ENCODE measurements around the gene C5AR2.

Gene C5AR2

DNA sequence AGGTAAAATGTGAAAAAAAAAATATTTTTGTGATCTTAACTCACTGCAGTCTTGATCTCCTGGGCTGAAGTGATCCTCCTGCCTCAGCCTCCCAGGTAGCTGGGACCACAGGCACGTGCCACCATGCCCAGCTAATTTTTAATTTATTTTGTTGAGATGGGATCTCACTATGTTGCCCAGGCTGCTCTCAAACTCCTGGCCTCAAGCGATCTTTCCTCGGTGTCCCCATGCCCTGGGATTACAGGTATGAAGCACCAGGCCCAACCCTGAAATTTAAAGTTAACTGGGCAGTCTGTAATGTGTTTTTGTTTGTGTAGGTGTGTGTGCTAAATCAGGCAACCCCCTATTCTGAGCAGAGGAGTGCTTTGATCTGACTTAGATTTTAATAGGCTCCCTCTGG, 25.7 kb upstream of the C5AR2 start:
- TF ChIP-seq, protein P1, sequence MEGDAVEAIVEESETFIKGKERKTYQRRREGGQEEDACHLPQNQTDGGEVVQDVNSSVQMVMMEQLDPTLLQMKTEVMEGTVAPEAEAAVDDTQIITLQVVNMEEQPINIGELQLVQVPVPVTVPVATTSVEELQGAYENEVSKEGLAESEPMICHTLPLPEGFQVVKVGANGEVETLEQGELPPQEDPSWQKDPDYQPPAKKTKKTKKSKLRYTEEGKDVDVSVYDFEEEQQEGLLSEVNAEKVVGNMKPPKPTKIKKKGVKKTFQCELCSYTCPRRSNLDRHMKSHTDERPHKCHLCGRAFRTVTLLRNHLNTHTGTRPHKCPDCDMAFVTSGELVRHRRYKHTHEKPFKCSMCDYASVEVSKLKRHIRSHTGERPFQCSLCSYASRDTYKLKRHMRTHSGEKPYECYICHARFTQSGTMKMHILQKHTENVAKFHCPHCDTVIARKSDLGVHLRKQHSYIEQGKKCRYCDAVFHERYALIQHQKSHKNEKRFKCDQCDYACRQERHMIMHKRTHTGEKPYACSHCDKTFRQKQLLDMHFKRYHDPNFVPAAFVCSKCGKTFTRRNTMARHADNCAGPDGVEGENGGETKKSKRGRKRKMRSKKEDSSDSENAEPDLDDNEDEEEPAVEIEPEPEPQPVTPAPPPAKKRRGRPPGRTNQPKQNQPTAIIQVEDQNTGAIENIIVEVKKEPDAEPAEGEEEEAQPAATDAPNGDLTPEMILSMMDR (IDR thresholded peaks at IDR 0.05): no peak

DNA sequence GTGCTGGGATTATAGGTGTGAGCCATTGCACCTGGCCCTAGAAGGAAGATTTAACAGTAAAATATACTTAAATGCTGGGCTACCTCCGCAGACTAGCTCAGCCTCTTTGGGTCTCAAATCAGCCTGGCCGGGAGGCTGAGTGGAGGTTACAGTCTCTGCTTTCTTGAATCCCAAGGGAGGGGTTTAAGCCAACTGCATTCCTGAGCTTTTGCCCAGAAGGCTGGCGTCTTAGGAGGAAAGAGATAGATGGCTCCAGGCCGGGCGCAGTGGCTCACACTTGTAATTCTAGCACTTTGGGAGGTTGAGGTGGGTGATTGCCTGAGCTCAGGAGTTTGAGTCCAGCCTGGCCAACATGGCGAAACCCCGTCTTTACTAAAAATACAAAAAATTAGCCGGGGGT, 22.9 kb upstream of the C5AR2 start:
- TF ChIP-seq, protein P1 (IDR thresholded peaks at IDR 0.05): no peak

DNA sequence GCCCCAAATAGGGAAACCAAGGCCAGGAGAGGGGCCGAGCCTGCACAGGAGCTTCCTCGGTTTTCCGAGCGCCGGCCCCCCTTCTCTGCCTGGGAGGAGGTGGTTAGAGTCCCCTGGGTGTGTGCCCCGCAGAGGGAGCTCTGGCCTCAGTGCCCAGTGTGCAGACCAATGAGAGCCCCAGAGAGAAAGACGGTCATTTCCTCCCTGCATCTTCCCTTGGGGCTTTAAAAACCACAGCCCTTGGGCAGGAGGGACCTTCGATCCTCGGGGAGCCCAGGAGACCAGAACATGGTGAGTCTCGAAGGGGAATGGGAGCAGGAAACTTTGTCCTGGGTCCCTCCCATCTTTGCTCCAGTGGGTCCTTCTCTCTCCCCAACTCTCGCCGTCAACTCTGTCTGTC, 22.4 kb upstream of the C5AR2 start, which contains the start of gene C5AR1:
Gene C5AR1, plus strand, starts transcription at position 254 of the 400 bp plus-strand sequence. Its CDS starts 35 bp downstream, at position 289.
- TF ChIP-seq, protein P1 (IDR thresholded peaks at IDR 0.05): no peak

DNA sequence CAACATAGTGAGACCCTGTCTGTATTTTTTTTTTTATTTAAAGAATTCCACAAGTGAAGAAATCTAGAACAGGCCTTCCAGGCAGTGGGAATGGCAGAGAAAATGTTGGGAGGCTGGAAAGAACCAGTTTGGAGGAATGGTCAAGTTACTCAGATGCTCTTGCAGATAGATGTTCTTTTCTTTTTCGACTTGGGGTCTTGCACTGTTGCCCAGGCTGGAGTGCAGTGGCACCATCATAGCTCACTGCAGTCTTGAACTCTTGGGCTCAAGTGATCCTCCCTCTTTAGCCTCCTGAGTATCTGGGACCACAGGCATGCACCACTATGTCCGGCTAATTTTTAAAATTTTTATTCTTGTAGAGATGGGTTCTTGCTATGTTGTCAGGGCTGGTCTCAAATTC, 21.7 kb upstream of the C5AR2 start:
- TF ChIP-seq, protein P1 (IDR thresholded peaks at IDR 0.05): no peak

DNA sequence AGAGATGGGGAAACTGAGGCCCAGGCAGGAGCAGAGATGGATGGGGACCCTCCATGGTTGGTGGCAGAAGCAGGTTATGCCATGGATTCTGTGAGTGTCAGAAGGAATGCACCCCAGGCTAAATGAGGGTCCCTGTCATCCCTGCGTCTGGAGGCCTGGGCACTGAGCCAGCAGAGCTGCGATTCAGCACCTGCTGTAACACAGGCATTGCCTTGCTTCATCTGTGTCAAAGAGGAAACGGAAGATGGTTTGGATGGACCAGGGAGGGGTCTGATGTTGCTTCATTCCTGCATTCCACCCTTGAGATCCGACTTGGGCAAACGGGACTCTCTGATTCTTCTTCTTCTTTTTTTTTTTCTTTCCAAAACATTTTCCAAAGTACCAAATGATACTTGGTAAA, 21.2 kb upstream of the C5AR2 start:
- TF ChIP-seq, protein P1 (IDR thresholded peaks at IDR 0.05): no peak

DNA sequence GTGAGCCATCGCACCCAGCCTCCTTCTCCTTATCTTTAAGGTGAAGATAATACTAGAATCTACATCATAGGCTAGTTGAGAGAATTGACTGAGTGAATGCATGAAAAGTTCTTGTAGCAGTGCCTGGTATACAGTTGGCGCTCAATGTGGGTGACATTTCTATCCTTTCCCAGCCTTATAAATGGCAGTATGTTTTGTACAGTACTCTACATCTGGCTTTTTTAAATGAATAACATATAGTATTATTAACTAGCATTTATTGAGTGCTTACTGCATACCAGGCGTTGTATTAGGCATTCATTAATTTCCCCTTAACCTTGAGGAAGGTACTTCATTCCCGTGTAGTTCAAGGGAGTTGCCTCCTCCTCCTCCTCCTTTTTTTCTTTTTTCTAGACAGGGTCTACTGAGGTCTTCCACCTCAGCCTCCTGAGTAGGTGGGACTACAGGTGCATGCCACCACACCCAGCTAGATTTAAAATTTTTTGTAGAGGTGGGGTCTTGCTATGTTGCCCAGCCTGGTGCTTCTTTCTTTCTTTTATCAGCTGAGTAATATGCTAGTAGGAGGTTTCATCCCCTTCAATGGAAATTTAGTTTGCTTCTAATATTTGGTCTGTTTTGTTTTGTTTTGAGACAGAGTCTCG, 19.5 kb upstream of the C5AR2 start:
- TF ChIP-seq, protein P1 (IDR thresholded peaks at IDR 0.05): no peak

DNA sequence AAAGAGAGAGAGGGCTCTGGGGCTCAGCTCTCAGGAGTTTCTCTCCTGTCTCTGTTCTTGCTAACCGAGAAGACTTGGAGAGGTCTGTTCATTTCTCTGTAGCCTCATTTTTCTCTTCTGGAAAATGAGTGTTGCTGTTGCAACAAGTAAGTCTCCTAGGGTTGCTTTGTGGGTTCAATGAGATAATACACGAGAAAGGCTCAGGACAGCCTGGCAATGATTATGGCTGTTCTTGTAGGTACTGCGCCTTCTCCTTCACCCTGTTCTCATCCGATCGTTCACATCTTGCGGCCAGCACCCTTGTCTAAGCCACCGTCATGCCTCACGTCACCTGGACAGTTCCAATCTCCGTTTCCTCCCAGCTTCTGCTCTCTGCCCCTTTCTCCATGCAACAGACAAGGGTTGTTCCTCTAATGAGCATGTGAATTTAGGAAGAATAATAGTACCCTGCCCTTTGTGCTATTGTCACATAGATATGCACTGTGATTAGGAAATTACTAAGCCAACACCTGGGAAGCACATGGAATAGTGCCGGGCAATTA, 18.1 kb upstream of the C5AR2 start:
- TF ChIP-seq, protein P1 (IDR thresholded peaks at IDR 0.05): no peak

All from LNCAP (cell line).